Activated B cell treated with CpG ODN at 0.5 μM for 24 hours (primary cell): ENCODE results near the gene TUBA4B. TPM values are rescaled to one million over a fixed set of nuclear protein-coding genes. Genes with fewer than 3 reads are reported as not detected.

Source experiments
- ATAC-seq: fragments of 200-7000 bp; cut with Tn5 transposase; one replicate; pipeline ENCODE4 v1.10.0; 2021; ENCODE audit warnings: low read depth, mild to moderate bottlenecking, moderate library complexity
- CTCF ChIA-PET: fragments of 350-600 bp; sonication (Branson Sonifier 250); formaldehyde crosslinking; loops from one replicate; lab custom pipeline; 2021; ENCODE audit warnings: antibody characterized with exemption; lab: Charles Lee
- POLR2A ChIA-PET: fragments of 350-600 bp; sonication (Branson Sonifier 250); formaldehyde crosslinking; loops from one replicate; lab custom pipeline; 2021; ENCODE audit warnings: antibody characterized with exemption; lab: Charles Lee
- DNase-seq: peaks from one replicate; pipeline ENCODE4 v3.0.0; 2022
- H3K27ac Mint-ChIP-seq: one replicate; pipeline ENCODE4 v1.8.0; 2020; ENCODE audit warnings: mixed read lengths
- H3K27me3 Mint-ChIP-seq: one replicate; pipeline ENCODE4 v1.8.0; 2021; ENCODE audit warnings: mixed read lengths
- H3K36me3 Mint-ChIP-seq: one replicate; pipeline ENCODE4 v1.8.0; 2021; ENCODE audit warnings: low read depth, mixed read lengths
- H3K4me1 Mint-ChIP-seq: one replicate; pipeline ENCODE4 v1.8.0; 2021; ENCODE audit warnings: mixed read lengths
- H3K4me3 Mint-ChIP-seq: one replicate; pipeline ENCODE4 v1.8.0; 2020; ENCODE audit warnings: mild to moderate bottlenecking, mixed read lengths
- H3K9me3 Mint-ChIP-seq: one replicate; pipeline ENCODE4 v1.8.0; 2020; ENCODE audit warnings: mixed read lengths
- intact Hi-C: fragments of 100-400 bp; cut with micrococcal nuclease; formaldehyde crosslinking; loops from one replicate; pipeline ENCODE4 v1.15.1; 2024
- total RNA-seq: library from RNA; stranded (reverse); gene quantifications from 2 replicates; pipeline ENCODE4 v1.2.3, GENCODE V29; 2022
- TF ChIP-seq, protein P1 (sequence below): fragments of 200-600 bp; IDR thresholded peaks from one replicate; pipeline ENCODE4 v1.8.0; 2022; ENCODE audit warnings: antibody characterized with exemption, mild to moderate bottlenecking

The TUBA4B gene
- total RNA-seq, 1 donor from 2014 or later, result not detected

DNA sequence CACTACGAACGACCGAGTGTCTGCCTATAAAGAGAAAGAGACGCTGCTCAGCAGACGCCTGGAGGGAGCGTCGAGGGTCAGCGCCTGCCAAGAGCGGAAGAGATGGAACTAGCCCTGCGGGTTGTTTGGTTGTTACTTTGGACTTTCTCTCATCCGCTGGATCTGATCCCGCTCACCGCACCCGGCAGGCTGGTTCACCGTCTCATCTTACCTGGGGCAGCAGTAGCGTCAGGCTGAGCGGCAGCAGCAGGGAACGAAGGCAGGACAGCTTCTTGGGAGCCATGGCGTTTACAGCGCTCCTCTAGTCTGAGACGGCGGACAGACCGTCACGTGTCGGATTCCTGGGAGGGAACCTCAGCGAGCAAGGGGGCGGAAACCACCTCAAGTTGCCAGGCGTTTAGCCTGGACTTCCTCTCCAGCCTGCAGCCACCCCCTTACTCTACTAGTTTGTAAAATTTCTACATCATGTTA is 9.7 kb upstream of the TUBA4B start:
- H3K27ac Mint-ChIP-seq, result peak overlapping the region; percentile 50
- TF ChIP-seq, protein P1, sequence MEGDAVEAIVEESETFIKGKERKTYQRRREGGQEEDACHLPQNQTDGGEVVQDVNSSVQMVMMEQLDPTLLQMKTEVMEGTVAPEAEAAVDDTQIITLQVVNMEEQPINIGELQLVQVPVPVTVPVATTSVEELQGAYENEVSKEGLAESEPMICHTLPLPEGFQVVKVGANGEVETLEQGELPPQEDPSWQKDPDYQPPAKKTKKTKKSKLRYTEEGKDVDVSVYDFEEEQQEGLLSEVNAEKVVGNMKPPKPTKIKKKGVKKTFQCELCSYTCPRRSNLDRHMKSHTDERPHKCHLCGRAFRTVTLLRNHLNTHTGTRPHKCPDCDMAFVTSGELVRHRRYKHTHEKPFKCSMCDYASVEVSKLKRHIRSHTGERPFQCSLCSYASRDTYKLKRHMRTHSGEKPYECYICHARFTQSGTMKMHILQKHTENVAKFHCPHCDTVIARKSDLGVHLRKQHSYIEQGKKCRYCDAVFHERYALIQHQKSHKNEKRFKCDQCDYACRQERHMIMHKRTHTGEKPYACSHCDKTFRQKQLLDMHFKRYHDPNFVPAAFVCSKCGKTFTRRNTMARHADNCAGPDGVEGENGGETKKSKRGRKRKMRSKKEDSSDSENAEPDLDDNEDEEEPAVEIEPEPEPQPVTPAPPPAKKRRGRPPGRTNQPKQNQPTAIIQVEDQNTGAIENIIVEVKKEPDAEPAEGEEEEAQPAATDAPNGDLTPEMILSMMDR, result no peak
- peak overlapping the region; percentile 63 for H3K4me3 Mint-ChIP-seq
- DNase-seq, result no peak
- peaks cover 10% of the 10 kb centered on the region for H3K36me3 Mint-ChIP-seq
- POLR2A ChIA-PET, result interaction anchor here (0.6 to 12.0 kb wide), 3 partner anchors 11 to 969 kb away, joined by 3 to 287 read pairs (median 91); partner anchors contain the start of genes ANKZF1, ATG9A, TUBA4A and TUBA4B
- intact Hi-C loops, result no loop called here
- no peaks in the 10 kb centered on the region for H3K9me3 Mint-ChIP-seq
- H3K27me3 Mint-ChIP-seq, result no peaks in the 10 kb centered on the region
- peaks cover 37% of the 10 kb centered on the region for H3K4me1 Mint-ChIP-seq
- ATAC-seq, result no peak
- CTCF ChIA-PET, result interaction anchor here (3.9 kb wide), 1 partner anchor 52 kb away, joined by 27 read pairs; no protein-coding TSS in a partner anchor

DNA sequence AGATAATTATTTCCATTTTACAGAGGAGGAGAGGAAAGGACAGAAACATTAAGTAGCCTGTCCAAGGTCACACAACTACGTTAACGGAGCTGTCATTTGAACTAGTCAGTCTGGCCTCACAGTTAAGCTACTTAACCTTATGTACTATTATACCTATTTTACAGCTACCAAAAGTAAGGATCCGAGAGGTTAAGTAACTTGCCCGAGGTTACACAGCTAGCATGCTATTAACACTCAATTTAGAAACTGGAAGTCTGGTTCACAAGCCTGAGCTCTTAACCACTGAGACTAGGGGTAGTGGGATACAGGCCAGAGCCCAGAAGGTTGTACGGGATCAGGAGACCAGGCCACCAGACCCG is 8.3 kb upstream of the TUBA4B start:
- CTCF ChIA-PET, result interaction anchor here (1.1 to 3.9 kb wide), 8 partner anchors 10 to 73 kb away, joined by 3 to 27 read pairs (median 5); partner anchors contain the start of genes ANKZF1, ATG9A, DNAJB2 and TUBA4A
- POLR2A ChIA-PET, result interaction anchor here (0.6 to 12.0 kb wide), 15 partner anchors 8 to 364 kb away, joined by 3 to 287 read pairs (median 9); partner anchors contain the start of genes ABCB6, ANKZF1, ATG9A and CNPPD1
- Mint-ChIP-seq H3K36me3 (peaks cover 22% of the 10 kb centered on the region), H3K27me3 (no peaks in the 10 kb centered on the region), H3K27ac (peak overlapping the region; percentile 98), H3K4me1 (peaks cover 51% of the 10 kb centered on the region), H3K4me3 (peak overlapping the region; percentile 90), H3K9me3 (no peaks in the 10 kb centered on the region)
- intact Hi-C loops, result loop anchor here (1.0 to 2.0 kb wide), 8 partner anchors 9 to 1026 kb away; partner anchors contain the start of genes ANKZF1, ATG9A, DNAJB2 and NHEJ1
- DNase-seq (no peak), ATAC-seq (no peak)
- TF ChIP-seq, protein P1, result no peak

DNA sequence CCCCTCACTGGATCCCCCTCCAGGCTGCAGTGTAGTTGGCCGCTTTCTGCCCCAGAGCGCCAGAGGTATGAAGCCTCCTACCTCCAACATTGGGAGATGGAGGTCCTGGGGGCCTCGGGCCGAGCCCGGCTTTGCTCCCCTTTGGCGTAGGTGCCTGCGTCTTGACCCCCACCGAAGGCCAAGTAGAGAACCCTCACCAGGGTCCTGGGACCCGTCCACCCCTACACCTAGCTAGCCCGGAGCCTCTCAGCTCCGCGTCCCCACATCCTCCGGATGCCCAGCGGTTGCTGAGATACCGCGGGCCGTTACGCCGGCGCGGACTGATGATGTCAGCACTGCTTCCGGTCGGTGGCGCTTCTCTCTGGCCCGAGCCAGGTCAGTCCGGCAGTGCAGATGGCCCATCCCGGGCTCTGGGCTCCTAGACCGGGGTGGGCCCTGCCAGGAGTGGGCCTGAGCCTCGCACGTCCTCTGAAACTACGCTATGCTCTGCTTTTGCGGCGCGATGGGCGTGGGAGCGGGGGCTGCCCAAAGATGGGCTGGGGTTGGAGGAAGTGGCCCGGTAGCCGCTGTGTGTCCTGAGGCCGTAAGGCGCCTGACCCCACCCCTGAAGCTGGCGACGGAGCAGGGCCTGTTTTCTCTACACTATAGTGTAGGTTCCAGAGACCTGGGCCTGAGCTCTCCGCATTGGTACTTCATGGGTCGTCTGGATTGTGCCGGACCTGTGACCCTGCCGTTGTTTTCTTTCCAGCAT is 7.7 kb upstream of the TUBA4B start, which contains the start of the genes GLB1L and STK16:
Gene GLB1L, minus strand, starts transcription at position 297 of the 751 bp plus-strand sequence. CDS start 1,871 bp downstream, outside the sequence.
Gene STK16, plus strand, starts transcription at position 332 of the 751 bp plus-strand sequence. CDS start 521 bp downstream, outside the sequence.
- peak within 1 kb of the TSS; percentile 90 for H3K4me3 Mint-ChIP-seq
- ATAC-seq (peak; percentile 64), DNase-seq (peak; percentile 95)
- H3K27ac Mint-ChIP-seq, result peak within 1 kb of the TSS; percentile 98
- H3K36me3 Mint-ChIP-seq, result peaks cover 27% of the 10 kb centered on the region
- ChIA-PET POLR2A (interaction anchor here (0.7 to 12.0 kb wide), 16 partner anchors 9 to 349 kb away, joined by 3 to 287 read pairs (median 7); partner anchors contain the start of genes ABCB6, ANKZF1, ATG9A and CNPPD1), CTCF (interaction anchor here (1.1 to 3.9 kb wide), 8 partner anchors 9 to 74 kb away, joined by 3 to 27 read pairs (median 5); partner anchors contain the start of genes ANKZF1, ATG9A, DNAJB2 and TUBA4A)
- intact Hi-C loops, result loop anchor here (1.0 to 2.0 kb wide), 8 partner anchors 8 to 1027 kb away; partner anchors contain the start of genes ANKZF1, ATG9A, DNAJB2 and NHEJ1
- no peaks in the 10 kb centered on the region for H3K27me3 Mint-ChIP-seq
- TF ChIP-seq, protein P1, result no peak
- H3K9me3 Mint-ChIP-seq, result no peaks in the 10 kb centered on the region
- H3K4me1 Mint-ChIP-seq, result peaks cover 57% of the 10 kb centered on the region

DNA sequence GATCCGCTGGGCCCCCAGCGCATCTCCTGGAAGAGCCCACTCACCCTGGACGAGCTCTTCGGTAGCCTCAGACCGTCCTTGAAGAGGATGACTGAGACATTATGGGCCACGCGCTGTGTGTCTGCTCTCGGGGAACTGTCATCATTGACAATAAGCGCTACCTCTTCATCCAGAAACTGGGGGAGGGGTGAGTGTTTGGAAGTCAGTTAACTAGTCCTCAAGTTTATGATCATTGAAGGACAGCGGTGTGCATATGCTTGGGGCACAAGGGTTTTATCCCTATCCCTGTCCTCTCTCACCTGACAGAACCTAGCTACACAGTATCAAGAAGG is 7.2 kb upstream of the TUBA4B start:
- Mint-ChIP-seq H3K9me3 (no peaks in the 10 kb centered on the region), H3K36me3 (peaks cover 33% of the 10 kb centered on the region), H3K27me3 (no peaks in the 10 kb centered on the region), H3K4me3 (peak overlapping the region; percentile 90), H3K4me1 (peaks cover 62% of the 10 kb centered on the region), H3K27ac (peak overlapping the region; percentile 98)
- TF ChIP-seq, protein P1, result no peak
- DNase-seq (no peak), ATAC-seq (no peak)
- POLR2A ChIA-PET, result interaction anchor here (1.4 to 12.0 kb wide), 10 partner anchors 8 to 350 kb away, joined by 3 to 287 read pairs (median 28); partner anchors contain the start of genes ABCB6, ANKZF1, ATG9A and CNPPD1
- intact Hi-C loops, result loop anchor here (1.0 to 2.0 kb wide), 8 partner anchors 7 to 1027 kb away; partner anchors contain the start of genes ANKZF1, ATG9A, DNAJB2 and NHEJ1
- CTCF ChIA-PET, result interaction anchor here (1.9 to 3.9 kb wide), 2 partner anchors 9 to 49 kb away, joined by 13 to 27 read pairs; partner anchors contain the start of gene TUBA4A
